GM20000 (cell line): ENCODE results near the gene ZDHHC24.

ENCODE experiments used
- DNase-seq: peaks from one replicate; pipeline ENCODE4 v3.0.0; 2012; ENCODE audit warnings: low spot score
- TF ChIP-seq, protein P1 (sequence below): IDR thresholded peaks from 2 replicates; pipeline ENCODE4 v1.5.1; 2012; ENCODE audit warnings: mild to moderate bottlenecking, control low read depth; ENCODE audit errors: extremely low read depth, missing control alignments

Gene ZDHHC24

GRCh38 chr11:66559142-66559865 lies 13.5 kb upstream of the ZDHHC24 start:
- TF ChIP-seq, protein P1, sequence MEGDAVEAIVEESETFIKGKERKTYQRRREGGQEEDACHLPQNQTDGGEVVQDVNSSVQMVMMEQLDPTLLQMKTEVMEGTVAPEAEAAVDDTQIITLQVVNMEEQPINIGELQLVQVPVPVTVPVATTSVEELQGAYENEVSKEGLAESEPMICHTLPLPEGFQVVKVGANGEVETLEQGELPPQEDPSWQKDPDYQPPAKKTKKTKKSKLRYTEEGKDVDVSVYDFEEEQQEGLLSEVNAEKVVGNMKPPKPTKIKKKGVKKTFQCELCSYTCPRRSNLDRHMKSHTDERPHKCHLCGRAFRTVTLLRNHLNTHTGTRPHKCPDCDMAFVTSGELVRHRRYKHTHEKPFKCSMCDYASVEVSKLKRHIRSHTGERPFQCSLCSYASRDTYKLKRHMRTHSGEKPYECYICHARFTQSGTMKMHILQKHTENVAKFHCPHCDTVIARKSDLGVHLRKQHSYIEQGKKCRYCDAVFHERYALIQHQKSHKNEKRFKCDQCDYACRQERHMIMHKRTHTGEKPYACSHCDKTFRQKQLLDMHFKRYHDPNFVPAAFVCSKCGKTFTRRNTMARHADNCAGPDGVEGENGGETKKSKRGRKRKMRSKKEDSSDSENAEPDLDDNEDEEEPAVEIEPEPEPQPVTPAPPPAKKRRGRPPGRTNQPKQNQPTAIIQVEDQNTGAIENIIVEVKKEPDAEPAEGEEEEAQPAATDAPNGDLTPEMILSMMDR: no peak
- DNase-seq: no peak

- TF ChIP-seq, protein P1: no peak
These were observed 12.0 kb upstream of the ZDHHC24 start for GRCh38 chr11:66557733-66558326.

DNA sequence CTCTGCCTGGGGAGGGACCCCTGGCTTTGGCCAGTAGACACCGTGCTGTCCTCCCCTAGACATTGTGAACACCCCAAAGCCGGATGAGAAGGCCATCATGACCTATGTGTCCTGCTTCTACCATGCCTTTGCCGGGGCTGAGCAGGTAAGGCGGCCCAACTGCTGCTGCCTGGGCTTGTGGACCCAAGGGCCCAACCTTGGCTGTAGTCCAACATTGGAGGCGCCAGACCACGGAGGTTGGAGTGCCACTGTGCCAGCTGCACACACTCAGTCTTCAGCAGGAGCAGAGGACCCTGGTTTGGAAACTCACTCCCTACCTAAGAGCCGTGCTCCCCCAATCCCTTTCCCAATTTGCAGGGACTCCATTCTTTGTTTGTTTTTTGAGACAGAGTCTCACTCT lies 10.2 kb upstream of the ZDHHC24 start:
- TF ChIP-seq, protein P1: no peak
- no peak for DNase-seq

More at GRCh38 chr11:66557733-66558326, 12.0 kb upstream of the ZDHHC24 start:
- no peak for DNase-seq

DNA sequence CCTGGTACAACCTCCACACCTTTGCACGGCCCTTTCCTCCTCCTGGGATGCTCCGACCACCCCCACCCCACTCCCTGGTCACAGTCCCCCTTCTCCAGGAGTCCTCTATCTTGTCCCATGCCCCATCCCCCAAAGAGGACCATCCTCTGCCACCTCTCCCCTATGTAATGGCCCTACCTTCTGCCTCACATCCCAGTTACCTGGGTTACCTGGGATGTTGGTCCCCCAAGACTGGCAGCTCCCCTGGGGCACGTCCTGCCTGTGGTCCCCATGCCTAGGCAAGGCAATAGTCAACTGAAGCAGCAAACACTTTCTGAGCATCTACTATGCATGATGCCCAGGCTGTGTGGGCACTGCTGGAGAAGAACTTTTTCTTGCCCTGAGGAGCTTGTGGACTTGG lies 9.6 kb upstream of the ZDHHC24 start:
- TF ChIP-seq, protein P1: no peak
- DNase-seq: no peak

GRCh38 chr11:66554602-66555001 lies 8.8 kb upstream of the ZDHHC24 start:
- no peak for DNase-seq
- TF ChIP-seq, protein P1: no peak

DNA sequence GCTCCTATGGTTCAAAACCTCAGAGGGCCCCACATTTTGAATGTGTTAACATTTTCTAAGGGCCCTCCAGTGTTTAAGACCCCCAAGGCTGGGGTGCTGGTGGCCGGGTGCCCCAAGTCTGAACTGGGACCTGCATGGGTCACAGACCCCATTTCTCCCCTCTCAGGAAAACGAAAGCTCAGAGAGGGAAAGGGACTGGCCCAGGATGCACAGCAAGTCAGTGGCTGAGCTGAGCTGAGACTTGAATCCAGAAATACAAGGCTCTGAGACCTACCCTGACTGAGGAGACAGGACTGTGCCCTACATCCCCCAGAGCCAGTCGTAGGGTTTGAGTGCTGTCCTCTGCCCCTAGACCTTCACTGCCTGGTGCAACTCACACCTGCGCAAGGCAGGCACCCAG lies 5.0 kb upstream of the ZDHHC24 start:
- DNase-seq: no peak
- TF ChIP-seq, protein P1: no peak

GRCh38 chr11:66549696-66550095 lies 3.8 kb upstream of the ZDHHC24 start:
- DNase-seq: no peak
- TF ChIP-seq, protein P1: no peak
